GM18858 (cell line): ENCODE data around the gene SPTBN4.
A peak's percentile ranks its signal among the peaks of the same experiment; 100 is the strongest.
"Not testable (repeated sequence)": the region's sequence is repeated elsewhere in the genome, so short reads cannot be mapped to it uniquely, and the experiment has no call there.

Experiments used
- ATAC-seq: cut with Tn5 transposase; IDR thresholded peaks from one replicate; pipeline ENCODE4 v1.9.1; 2021; ENCODE audit not compliant: unreplicated experiment

SPTBN4 gene

DNA sequence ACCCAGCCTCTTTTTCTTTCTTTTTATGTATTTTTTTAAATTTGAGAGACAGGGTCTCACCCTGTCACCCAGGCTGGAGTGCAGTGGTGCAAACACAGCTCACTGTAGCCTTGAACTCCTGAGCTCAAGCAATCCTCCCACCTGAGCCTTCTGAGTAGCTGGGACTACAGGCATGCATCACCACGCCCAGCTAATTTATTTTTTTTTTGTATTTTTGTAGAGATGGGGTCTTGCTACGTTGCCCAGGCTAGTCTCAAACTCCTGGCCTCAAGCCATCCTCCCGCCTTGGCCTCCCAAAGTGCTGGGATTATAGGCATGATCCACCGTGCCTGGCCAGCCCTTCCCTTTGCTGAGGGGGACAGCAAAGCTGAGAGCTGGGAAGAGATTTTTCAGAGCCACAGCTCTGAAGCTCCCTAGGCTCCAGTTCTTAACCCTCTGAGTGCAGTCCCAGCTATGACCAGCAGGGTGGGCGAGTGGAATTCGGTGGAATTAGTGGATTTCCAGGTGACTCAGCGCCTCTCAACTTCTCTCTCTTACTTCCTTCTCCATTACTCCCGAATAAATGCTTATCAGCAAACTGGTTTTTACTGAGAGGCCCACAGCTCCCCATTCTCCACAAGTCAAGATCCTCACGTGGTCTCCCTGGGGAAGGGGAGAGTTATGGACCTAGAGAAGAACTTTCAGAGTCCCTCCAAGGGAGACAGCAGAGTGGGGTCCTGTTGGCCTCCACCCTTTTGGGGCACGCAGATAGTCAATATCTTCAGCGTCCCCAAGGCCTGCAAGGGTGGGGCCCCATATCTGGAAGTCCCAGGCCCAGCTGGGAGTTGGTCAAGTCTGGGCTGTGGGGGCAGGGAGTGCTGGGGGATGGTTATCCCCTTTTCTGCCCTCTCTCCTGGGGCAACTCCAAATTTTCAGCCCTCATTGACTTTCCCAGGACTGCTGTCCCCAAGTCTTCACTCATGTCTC, 2.5 kb upstream of the SPTBN4 start:
- ATAC-seq = no peak

DNA sequence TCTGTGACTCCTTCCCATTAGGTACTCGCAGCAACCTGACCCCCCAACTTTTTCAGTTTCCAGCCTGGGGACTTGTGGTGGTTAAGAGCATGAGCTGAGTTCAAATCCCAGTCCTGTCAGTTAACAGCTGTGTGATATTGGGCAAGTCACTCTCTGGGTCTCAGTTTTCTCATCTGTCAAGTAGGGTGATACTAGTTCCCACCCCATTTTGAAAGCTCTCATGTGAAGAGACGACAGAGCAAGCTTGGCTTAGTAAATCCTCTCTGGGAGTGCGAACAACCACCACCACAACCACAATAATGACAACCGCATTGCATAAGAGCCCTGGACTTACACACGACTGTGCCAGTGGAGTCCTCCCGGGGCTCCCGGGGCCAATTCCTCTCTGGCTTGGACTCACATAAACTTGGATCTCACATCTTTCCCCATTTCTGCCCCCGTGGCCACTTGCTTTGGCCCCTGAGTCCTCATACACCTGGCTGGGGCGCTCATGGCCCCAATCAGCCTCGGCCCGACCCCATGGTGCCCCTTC, 1.7 kb upstream of the SPTBN4 start:
- no peak for ATAC-seq

DNA sequence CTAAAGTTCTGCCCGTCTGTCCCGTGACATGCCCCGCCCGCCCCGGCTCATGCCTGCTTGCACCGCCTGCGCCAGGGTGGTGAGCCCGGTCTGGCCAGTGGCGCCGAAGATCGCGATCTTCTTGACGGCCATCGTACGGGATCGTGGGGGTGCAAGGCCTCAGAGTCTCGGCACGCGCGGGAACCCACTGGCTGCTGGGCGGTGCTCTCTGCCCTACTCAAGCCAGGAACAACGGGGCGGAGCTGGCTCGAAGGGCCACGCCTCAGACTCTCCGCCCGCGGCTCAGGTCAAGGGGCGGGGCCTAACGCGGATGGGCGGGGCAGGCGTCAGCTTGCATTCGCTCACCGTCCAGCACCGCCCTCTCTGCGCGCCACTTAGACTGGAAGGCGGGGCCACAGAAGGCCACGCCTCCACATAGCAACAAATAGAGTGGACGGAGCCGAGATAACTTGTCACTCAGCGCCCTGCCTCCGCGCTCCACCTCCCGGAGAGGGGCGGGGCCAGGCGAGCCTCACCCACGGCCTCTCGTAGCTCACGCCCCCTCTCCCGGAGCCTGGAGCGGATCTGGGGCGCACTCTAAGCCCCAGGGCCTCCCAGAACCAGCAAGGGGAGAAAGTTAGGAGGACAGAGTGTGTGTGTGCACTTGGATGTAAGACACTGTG, 1.1 kb upstream of the SPTBN4 start, which contains the start of gene BLVRB:
Gene BLVRB, minus strand, starts transcription at position 189 of the 662 bp plus-strand sequence. Its CDS starts 57 bp downstream, at position 132.
- peak; percentile 65 for ATAC-seq

DNA sequence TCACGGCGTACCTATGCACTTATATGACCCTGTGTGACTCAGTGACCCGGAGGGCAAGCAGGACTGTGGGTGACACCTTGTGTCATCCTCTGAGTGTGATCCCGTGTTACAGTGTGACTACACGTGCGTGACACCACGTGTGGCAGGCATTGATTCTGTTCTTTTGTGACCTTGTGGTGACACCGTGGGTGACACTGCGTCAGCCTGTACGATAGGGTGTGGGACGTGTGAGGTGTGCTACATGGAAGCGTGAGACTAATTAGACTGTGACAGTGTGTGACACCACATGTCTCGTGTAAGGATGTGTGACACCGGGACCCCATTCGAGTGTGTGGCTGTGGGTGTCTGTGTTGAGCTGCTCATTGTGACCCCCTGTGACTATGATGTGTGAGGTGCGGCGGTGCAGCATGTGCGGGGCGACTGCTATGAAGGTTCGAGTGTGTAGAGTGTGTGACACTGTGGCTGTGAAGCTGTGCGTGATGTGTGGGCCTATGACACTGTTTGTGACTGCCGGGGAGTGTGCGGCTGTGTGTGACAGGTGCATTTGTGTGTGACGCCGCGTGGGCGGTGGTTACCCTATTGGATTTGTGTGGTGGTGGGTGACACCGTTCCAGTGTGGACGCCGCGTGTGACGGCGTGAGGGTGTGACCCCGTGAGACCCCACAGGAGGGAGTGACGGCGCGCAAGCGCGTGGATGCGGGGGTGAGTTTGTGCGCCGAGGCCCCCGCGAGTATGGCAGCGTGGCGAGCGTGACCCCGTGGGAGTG, 399 bp upstream of the SPTBN4 start:
- ATAC-seq = peak; percentile 27

DNA sequence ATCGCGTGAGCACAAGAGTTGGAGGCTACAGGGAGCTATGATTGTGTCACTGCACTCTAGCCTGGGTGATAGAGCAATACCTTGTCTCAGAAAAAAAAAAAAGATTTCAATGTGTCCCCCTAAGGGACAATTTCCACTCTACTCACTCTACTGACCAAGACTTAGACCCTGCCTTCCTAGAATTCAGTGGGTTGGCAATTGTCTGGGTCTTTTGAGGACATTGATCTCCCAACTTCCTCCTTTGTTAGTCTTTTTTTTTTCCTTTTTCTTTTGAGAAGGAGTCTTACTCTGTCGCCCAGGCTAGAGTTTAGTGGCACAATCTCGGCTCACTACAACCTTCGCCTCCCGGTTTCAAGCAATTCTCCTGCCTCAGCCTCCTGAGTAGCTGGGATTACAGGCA, 2.2 kb downstream of the SPTBN4 start:
- no peak for ATAC-seq

DNA sequence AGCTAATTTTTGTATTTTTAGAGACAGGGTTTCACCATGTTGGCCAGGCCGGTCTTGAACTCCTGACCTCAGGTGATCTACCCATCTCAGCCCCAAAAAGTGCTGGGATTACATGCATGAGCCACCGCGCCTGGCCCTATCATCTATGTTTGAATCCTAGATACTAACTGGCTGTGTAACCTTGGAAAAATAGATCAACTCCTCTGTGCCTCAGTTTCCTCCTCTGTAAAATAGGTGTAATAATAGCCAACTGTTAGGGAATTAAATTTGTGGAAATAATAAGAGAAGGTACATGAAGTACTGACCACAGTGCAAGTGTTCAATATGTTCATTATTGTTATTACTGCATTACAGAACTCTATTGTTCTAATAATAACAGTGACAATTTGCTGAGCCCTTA, 4.3 kb downstream of the SPTBN4 start:
- ATAC-seq = no peak

DNA sequence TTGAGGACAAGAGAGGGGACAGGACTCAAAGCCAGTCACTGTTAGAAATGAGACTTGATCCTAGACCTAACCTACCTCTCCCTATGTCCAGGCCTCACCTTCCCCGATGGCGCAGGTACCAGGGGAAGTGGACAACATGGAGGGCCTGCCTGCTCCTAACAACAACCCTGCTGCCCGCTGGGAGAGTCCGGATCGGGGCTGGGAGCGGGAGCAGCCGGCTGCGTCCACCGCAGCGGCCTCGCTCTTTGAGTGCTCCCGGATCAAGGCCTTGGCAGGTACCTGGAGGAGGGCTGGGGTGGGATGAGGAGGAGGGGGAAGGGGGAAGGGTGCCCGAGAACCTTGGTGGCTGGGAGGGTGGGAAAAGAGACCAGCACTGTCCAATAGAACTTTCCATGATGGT, 5.7 kb downstream of the SPTBN4 start:
- ATAC-seq = no peak

DNA sequence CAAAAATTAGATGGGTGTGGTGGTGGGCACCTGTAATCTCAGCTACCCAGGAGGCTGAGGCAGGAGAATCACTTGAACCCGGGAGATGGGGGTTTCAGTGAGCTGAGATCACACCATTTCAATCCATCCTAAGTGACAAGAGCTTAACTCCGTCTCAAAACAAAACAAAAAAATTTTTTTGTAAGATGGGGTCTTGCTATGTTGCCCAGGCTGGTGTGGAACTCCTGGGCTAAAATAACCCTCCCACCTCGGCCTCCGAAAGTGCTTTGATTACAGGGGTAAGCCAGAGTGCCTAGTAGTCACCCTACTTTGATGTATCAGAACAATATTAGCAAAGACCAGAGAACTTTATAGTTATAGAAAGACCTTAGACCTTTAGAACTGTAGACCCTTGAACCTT, 7.9 kb downstream of the SPTBN4 start:
- no peak for ATAC-seq

DNA sequence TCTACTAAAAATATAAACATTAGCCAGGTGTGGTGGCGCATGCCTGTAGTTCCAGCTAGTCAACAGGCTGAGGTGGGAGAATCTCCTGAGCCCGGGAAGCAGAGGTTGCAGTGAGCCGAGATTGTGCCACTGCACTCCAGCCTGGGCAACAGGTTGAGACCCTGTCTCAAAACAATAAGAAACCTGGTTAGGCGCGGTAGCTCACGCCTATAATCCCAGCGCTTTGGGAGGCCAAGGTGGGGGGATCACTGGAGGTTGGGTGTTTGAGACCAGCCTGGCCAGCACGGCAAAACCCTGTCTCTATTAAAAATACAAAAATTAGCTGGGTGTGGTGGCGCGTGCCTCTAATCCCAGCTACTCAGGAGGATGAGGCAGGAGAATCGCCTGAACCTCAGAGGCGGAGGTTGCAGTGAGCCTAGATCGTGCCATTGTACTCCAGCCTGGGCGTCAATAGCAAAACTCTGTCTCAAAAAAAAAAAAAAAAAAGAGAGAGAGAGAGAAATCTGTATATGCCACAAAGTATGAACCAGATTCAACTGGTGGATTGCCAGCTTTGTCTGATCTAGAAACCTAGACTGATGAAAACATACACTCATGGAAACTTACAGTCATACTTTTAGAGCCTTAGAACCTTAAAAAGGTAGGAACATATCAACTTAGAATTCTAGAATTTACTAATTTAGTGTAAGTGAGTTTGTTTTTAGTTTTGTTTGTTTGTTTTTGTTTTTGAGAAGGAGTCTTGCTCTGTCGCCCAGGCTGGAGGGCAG, 9.3 kb downstream of the SPTBN4 start:
- ATAC-seq = not testable (repeated sequence)

DNA sequence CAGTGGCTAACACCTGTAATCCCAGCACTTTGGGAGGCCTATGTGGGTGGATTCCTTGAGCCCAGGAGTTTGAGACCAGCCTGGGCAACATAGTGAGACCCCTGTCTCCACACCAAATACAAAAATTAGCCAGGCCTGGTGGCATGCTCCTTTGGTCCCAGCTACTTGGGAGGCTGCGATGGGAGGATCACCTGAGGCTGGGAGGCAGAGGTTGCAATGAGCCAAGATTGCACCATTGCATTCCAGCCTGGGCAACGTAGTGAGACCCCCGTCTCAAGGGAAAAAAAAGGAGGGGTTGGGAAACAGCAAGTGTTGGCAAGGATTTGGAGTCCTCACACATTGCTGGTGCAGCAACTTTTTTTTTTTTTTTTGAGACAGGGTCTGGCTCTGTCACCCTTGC, 19.2 kb downstream of the SPTBN4 start:
- no peak for ATAC-seq

DNA sequence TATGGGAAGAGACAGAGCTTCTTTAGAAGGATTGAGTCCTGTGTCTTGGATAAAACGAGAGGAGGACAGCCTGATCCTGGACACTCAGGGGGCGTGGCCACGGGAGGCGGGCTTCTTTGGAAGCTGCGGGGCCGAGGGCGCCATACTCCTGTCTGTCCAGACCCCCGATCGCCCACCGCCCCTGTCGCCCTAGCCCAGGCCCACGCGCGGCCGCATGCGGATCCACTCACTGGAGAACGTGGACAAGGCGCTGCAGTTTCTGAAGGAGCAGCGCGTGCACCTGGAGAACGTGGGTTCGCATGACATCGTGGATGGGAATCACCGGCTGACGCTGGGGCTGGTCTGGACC, 23.1 kb downstream of the SPTBN4 start:
- no peak for ATAC-seq

DNA sequence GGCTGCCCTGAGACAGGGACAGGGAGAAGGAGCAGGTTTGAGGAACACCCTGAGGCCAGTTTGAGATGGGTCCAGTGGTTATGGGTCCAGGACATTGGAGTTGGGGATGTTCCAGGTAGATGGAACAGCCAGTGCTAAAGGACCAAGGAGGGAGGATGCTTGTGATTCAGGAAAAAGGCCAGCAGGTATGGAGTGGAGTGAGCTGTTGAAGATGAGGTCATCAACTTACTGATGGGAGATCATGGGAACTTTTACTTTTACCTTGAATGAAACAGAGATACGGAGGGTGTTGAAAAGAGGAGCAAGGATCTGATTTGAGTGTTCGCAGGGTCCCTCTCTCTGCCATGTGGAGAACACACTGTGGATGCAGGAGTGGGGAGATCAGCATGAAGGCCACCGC, 25.5 kb downstream of the SPTBN4 start:
- ATAC-seq = no peak

DNA sequence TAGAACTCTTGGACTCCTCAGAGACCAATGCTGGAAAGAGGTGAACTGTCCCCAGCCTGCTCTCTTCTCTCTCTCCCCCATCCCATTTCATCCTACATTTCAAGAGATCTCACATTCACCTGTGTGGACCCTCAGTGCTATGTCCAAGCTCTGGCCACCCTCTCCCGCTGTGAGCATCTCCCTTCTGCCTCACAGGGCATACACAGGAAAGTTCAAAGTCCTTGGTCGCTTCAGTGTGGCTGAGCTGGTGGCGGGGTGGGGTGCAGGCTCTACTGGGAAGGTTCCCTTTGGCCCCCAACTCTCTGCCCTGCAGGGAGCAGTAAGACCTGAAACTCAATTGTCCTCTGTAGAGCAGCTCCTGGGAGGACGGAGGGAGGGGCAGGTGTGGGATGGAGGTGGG, 27.0 kb downstream of the SPTBN4 start:
- no peak for ATAC-seq

DNA sequence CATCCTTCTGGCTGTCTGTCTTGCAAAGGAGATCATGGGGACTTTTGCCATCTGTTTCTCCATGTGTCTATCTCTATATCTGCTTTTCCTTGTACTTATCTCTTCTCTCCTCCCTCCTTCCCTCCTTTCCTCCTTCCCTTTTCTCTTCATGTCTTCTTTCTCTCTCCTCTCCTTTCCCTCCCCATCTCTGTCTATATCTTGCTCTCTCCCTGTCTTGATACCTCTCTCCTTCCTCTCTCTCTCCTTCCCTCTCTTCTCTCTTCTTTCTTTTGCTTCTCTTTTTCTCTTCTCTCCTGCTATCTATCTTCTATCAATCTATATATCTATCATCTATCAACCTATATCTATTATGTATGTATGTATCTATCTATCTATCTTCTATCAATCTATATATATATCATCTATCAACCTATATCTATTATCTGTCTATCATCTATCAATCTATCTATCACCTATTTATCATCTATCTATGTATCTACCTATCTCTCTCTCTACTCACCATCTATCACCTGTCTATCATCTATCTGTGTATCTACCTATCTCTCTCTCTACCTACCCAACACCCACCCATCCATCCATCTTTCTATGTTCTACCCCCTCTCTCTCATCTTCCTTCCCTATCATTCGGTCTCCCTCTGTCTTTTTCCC, 27.5 kb downstream of the SPTBN4 start:
- ATAC-seq = no peak

DNA sequence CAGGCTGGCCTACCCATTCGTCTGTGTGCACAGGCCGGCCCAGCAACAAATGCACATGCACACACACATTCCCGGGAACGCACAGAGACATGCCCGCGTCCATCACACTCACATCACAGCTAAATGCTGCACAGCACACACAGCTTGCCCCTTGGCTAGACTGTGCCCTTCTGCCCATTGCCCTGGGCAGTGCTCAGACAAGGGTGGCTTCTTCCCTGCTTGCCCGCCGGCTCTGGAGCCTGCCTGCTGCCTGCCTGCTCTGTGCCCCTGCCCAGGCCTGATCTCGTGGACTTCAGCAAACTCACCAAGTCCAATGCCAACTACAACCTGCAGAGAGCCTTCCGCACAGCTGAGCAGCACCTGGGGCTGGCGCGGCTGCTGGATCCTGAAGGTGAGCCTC, 30.4 kb downstream of the SPTBN4 start:
- ATAC-seq = no peak

DNA sequence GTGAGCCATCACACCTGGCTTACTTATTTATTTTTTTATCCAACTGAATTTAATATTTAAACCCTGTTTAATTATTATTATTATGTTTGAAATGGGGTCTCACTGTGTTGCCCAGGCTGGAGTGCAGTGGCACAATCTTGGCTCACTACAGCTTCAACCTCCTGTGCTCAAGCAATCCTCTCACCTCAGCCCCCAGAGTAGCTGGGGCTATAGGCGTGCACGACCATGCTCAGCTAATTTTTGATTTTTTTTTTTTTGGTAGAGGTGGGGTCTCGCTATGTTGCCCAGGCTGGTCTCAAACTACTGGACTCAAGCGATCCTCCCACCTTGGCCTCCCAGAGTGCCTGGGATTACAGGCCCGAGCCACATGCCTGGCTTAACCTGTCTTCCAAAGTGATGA, 32.5 kb downstream of the SPTBN4 start:
- no peak for ATAC-seq

DNA sequence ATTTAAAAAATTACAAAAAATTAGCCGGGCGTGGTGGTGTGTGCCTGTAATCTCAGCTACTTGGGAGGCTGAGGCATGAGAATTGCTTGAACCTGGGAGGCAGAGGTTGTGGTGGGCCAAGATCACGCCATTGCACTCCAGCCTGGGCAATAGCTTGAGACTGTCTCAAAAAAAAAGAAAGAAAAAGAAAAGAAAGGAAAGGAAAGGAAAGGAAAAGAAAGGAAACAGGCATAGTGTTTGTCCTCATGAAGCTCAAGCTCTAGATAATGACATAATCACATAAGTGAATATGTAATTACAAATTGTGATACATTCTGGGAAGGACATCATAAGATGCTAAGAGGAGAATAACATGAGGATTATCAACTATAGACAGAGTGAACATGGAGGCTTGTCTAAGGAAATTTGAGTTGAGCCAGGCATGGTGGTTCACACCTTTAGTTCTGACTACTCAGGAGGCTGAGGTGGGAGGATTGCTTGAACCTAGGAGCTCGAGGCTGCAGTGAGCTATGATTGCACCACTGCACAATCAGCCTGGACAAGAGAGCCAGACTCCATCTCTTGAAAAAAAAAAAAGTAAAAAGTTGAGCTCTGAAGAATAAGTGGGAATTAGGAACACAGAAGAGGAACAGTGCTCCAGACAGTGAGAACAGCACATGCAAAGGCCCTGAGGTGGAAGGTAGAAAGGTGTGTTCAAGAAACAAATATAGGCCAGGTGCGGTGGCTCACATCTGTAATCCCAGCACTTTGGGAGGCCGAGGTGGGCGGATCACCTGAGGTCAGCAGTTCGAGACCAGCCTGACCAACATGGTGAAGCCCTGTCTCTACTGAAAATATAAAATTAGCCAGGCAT, 34.1 kb downstream of the SPTBN4 start:
- ATAC-seq = not testable (repeated sequence)

DNA sequence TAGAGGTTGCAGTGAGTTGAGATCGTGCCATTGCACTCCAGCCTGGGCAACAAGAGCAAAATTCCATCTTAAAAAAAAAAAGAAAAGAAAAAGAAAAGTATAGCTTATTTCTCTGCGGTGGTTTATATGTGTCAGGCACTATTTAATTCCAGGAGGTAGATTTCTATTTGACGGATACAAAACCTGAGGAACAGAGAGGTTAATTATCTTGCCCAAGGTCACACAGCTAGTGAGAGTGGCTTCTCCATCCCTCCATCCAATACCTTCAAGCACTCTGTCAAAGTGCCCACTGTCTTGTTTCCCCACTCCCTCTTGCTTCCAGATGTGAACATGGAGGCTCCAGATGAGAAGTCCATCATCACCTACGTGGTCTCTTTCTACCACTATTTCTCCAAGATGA, 34.8 kb downstream of the SPTBN4 start:
- ATAC-seq = no peak

DNA sequence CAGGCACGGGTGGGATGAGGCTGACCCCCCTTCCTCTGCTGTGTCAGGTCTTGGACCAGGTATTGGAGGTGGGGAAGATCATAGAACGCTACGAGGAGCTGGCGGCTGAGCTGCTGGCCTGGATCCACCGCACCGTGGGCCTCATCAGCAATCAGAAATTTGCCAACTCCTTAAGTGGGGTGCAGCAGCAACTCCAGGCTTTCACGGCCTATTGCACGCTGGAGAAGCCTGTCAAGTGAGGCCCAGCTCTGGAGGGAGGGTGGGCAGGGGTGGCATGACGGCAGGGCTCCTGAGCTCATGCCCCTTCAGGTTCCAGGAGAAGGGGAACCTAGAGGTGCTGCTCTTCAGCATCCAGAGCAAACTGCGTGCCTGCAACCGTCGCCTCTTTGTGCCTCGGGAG, 35.3 kb downstream of the SPTBN4 start:
- no peak for ATAC-seq
